Stomach (tissue), 4 donors: ENCODE data around the gene GNLY.

Experiments
- EP300 ChIP-seq: sonication (generic); formaldehyde crosslinking; IDR thresholded peaks from one replicate; pipeline ENCODE4 v1.6.1; 2017; ENCODE audit warnings: antibody characterized with exemption
- POLR2A ChIP-seq, 4 donors: fragments of 450-650 bp; IDR thresholded peaks; one replicate each; pipeline ENCODE4 v1.6.1; 2016; ENCODE audit warnings: antibody characterized with exemption in 4 of 4, control low read depth in 2 of 4, mild to moderate bottlenecking in 1 of 4, moderate library complexity in 1 of 4
- TF ChIP-seq, protein P1 (sequence below), 7 experiments: fragments of 450-650 bp in 4 of 7; fragments of 200-600 bp in 3 of 7; sonication (generic) in 3 of 7; IDR thresholded peaks; one replicate each; pipeline ENCODE4 v1.5.1; 2016 to 2019; ENCODE audit warnings: antibody characterized with exemption in 7 of 7, control low read depth in 2 of 7, mild to moderate bottlenecking in 1 of 7

DNA sequence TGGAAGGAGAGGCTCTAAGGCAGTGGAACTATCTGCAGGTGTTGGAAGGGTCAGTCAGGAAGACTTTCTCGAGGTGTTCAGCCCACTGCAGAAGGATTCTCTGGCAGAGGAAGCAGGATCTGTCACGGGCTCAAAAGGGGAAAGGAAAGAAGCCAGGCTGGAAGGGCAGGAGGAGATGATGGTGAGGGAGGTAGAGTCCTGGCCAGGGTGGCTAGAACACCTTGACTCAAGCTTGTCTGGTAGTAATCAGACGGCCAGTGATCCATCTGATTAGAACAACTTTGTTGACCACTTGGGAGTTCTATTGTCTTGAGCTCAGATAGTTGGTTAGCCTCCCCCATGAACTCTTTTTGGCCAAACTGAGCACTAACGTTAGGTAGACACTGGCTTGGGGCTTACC lies 49.9 kb downstream of the GNLY start:
- TF ChIP-seq, protein P1, sequence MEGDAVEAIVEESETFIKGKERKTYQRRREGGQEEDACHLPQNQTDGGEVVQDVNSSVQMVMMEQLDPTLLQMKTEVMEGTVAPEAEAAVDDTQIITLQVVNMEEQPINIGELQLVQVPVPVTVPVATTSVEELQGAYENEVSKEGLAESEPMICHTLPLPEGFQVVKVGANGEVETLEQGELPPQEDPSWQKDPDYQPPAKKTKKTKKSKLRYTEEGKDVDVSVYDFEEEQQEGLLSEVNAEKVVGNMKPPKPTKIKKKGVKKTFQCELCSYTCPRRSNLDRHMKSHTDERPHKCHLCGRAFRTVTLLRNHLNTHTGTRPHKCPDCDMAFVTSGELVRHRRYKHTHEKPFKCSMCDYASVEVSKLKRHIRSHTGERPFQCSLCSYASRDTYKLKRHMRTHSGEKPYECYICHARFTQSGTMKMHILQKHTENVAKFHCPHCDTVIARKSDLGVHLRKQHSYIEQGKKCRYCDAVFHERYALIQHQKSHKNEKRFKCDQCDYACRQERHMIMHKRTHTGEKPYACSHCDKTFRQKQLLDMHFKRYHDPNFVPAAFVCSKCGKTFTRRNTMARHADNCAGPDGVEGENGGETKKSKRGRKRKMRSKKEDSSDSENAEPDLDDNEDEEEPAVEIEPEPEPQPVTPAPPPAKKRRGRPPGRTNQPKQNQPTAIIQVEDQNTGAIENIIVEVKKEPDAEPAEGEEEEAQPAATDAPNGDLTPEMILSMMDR (IDR thresholded peaks at IDR 0.05) = no peak
- TF ChIP-seq EP300 (no peak), POLR2A (IDR thresholded peaks at IDR 0.05) (no peak)
